CD14-positive monocyte (primary cell): ENCODE data around the gene TOR1AIP1. TPM values are rescaled to one million over a fixed set of nuclear protein-coding genes. Genes with fewer than 3 reads are reported as not detected.
A peak's percentile ranks its signal among the peaks of the same experiment; 100 is the strongest.

ENCODE experiments used
- DNase-seq, 3 donors: peaks; one replicate each; pipeline ENCODE4 v3.0.0-alpha.2; 2011 to 2022
- H2AFZ ChIP-seq: 2 replicates; pipeline ENCODE4 v1.6.0; 2012; ENCODE audit warnings: mild to moderate bottlenecking, low read depth, low read length, inconsistent platforms; ENCODE audit not compliant: insufficient read depth, poor library complexity, severe bottlenecking
- H3K27ac ChIP-seq, 2 donors: 1 replicate in 1 of 2; 2 replicates in 1 of 2; pipeline ENCODE4 v1.5.1; 2012 to 2013; ENCODE audit warnings: low read length in 2 of 2, control low read depth in 1 of 2, inconsistent platforms in 1 of 2, low read depth in 1 of 2, mild to moderate bottlenecking in 1 of 2
- H3K27me3 ChIP-seq, 2 donors: one replicate each; pipeline versions ENCODE4 v1.6.0 to v1.6.1; 2011 to 2013; ENCODE audit warnings: low read length in 2 of 2; ENCODE audit not compliant: control insufficient read depth in 2 of 2, insufficient read depth in 2 of 2
- H3K36me3 ChIP-seq, 2 donors: replicated peaks in 1 of 2; 1 replicate in 1 of 2; 2 replicates in 1 of 2; pipeline versions ENCODE4 v1.5.1 to v1.6.1; 2012 to 2013; ENCODE audit warnings: low read length in 2 of 2, control low read depth in 1 of 2, inconsistent platforms in 1 of 2, mild to moderate bottlenecking in 1 of 2; ENCODE audit not compliant: insufficient read depth in 2 of 2, control insufficient read depth in 1 of 2
- H3K4me1 ChIP-seq, 2 donors: 1 replicate in 1 of 2; 2 replicates in 1 of 2; pipeline versions ENCODE4 v1.5.1 to v1.6.1; 2012 to 2013; ENCODE audit warnings: low read length in 2 of 2, control low read depth in 1 of 2, inconsistent platforms in 1 of 2, mild to moderate bottlenecking in 1 of 2, moderate library complexity in 1 of 2; ENCODE audit not compliant: insufficient read depth in 2 of 2, control insufficient read depth in 1 of 2
- H3K4me2 ChIP-seq: replicated peaks from 2 replicates; pipeline ENCODE3; 2012; ENCODE audit warnings: low read length, moderate library complexity, mild to moderate bottlenecking; ENCODE audit not compliant: poor library complexity, severe bottlenecking; ENCODE audit errors: extremely low read depth
- H3K4me3 ChIP-seq, 3 experiments: fragments of 200-600 bp in 1 of 3; sonication (generic) in 1 of 3; replicated peaks in 1 of 3; 1 replicate in 2 of 3; 2 replicates in 1 of 3; pipeline ENCODE4 v1.5.1; 2011 to 2013; ENCODE audit warnings: low read length in 3 of 3, mild to moderate bottlenecking in 3 of 3, control low read depth in 2 of 3, low read depth in 2 of 3, inconsistent platforms in 1 of 3, moderate library complexity in 1 of 3
- H3K79me2 ChIP-seq: 2 replicates; pipeline ENCODE4 v1.6.0; 2012; ENCODE audit warnings: mild to moderate bottlenecking, control low read depth, inconsistent platforms, low read length, moderate library complexity; ENCODE audit not compliant: insufficient read depth
- H3K9ac ChIP-seq: 2 replicates; pipeline ENCODE4 v1.6.0; 2017; ENCODE audit warnings: low read length, mild to moderate bottlenecking; ENCODE audit not compliant: insufficient read depth, poor library complexity, severe bottlenecking
- H3K9me3 ChIP-seq, 2 donors: replicated peaks in 1 of 2; 1 replicate in 1 of 2; 2 replicates in 1 of 2; pipeline versions ENCODE4 v1.5.1 to v1.6.1; 2012 to 2013; ENCODE audit warnings: low read length in 2 of 2, control low read depth in 1 of 2; ENCODE audit not compliant: control insufficient read depth in 1 of 2, insufficient read depth in 1 of 2
- H4K20me1 ChIP-seq: 2 replicates; pipeline ENCODE4 v1.6.0; 2012; ENCODE audit warnings: mild to moderate bottlenecking, low read length, control low read depth, moderate library complexity; ENCODE audit not compliant: insufficient read depth
- H3K27ac Mint-ChIP-seq, 7 donors: one replicate each; pipeline ENCODE4 v1.8.0; 2020; ENCODE audit warnings: mild to moderate bottlenecking in 7 of 7, mixed read lengths in 7 of 7, moderate library complexity in 6 of 7, inconsistent platforms in 2 of 7
- H3K27me3 Mint-ChIP-seq, 3 donors: one replicate each; pipeline ENCODE4 v1.8.0; 2021 to 2022; ENCODE audit warnings: low read depth in 3 of 3, mild to moderate bottlenecking in 3 of 3, mixed read lengths in 3 of 3, moderate library complexity in 3 of 3, inconsistent platforms in 1 of 3
- H3K36me3 Mint-ChIP-seq, 2 donors: one replicate each; pipeline ENCODE4 v1.8.0; 2020; ENCODE audit warnings: mixed read lengths in 2 of 2, inconsistent platforms in 1 of 2, mild to moderate bottlenecking in 1 of 2
- H3K4me1 Mint-ChIP-seq: one replicate; pipeline ENCODE4 v1.8.0; 2020; ENCODE audit warnings: mild to moderate bottlenecking, mixed read lengths
- H3K4me3 Mint-ChIP-seq, 2 donors: one replicate each; pipeline ENCODE4 v1.8.0; 2020; ENCODE audit warnings: mild to moderate bottlenecking in 2 of 2, mixed read lengths in 2 of 2, moderate library complexity in 1 of 2
- H3K9me3 Mint-ChIP-seq, 7 donors: one replicate each; pipeline ENCODE4 v1.8.0; 2020 to 2022; ENCODE audit warnings: mixed read lengths in 7 of 7, mild to moderate bottlenecking in 6 of 7, moderate library complexity in 6 of 7, inconsistent platforms in 2 of 7
- WGBS: methylation state at CpG from one replicate; pipeline ENCODE4 v1.1.5; 2013; ENCODE audit warnings: missing lambda C conversion rate; ENCODE audit not compliant: insufficient coverage; 5-methylcytosine and 5-hydroxymethylcytosine counted together
- intact Hi-C, 2 donors: fragments of 100-400 bp; cut with micrococcal nuclease; formaldehyde crosslinking; loops; one replicate each; pipeline versions ENCODE4 v1.15.0 to v1.15.1; 2023
- polyA plus RNA-seq, 3 donors: library from polyadenylated mRNA; depleted of rRNA in 1 of 3; unstranded in 2 of 3; stranded (reverse) in 1 of 3; fragments of 300-500 nt in 2 of 3; fragments of >200 nt in 1 of 3; fragmentation: Illumina TruSeq in 2 of 3; gene quantifications; 1 replicate in 2 of 3; 2 replicates in 1 of 3; pipeline ENCODE4 v1.2.3, GENCODE V29; 2012 to 2021
- TF ChIP-seq, protein P1 (sequence below): fragments of 200-600 bp; IDR thresholded peaks from one replicate; pipeline ENCODE4 v1.8.0; 2022; ENCODE audit warnings: antibody characterized with exemption, mild to moderate bottlenecking

The TOR1AIP1 gene
- polyA plus RNA-seq, 3 donors: 18.8 to 114 (median 77.5) TPM

DNA sequence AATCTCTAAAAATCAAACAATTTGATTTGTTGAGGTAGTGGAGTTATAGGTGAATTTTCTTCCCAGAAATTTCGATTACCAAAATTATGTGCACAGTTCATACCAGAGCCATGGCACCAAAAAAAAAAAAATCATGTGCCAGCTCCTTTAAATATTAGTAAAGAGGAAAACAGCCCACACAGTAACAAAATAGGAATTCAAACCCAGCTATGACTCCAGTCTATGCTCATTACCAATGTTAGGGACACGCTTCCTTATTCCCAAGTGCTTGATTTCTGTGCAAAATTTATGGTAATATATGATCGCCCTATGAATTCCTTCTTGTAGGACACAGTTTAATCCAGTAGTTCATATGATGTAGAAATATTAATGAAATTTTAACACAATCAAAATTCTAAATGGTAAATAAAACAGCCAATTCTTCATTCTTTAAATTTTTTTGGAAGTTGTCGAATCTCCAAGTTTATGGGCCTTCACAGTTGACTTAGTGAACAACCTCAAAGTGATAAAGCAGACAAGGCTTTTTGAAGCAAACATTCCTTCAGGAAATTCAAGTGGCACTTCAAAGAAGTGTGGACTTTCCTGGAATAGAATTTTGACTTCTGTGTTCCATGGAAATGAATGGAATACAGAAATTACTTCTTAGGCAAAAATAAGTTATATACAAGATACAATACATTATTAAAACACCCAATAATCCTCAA, 6.3 kb upstream of the TOR1AIP1 start:
- TF ChIP-seq, protein P1, sequence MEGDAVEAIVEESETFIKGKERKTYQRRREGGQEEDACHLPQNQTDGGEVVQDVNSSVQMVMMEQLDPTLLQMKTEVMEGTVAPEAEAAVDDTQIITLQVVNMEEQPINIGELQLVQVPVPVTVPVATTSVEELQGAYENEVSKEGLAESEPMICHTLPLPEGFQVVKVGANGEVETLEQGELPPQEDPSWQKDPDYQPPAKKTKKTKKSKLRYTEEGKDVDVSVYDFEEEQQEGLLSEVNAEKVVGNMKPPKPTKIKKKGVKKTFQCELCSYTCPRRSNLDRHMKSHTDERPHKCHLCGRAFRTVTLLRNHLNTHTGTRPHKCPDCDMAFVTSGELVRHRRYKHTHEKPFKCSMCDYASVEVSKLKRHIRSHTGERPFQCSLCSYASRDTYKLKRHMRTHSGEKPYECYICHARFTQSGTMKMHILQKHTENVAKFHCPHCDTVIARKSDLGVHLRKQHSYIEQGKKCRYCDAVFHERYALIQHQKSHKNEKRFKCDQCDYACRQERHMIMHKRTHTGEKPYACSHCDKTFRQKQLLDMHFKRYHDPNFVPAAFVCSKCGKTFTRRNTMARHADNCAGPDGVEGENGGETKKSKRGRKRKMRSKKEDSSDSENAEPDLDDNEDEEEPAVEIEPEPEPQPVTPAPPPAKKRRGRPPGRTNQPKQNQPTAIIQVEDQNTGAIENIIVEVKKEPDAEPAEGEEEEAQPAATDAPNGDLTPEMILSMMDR: no peak
- no peak overlapping the region for H3K4me3 Mint-ChIP-seq

GRCh38 chr1:179876300-179876715, 5.8 kb upstream of the TOR1AIP1 start:
- intact Hi-C loops: no loop called here
- H3K9me3 ChIP-seq: no peaks in the 10 kb centered on the region
- 35% methylated on average over 3 of the region's 3 CpGs for WGBS
- Mint-ChIP-seq H3K27ac (peak overlapping the region in 6 of 7 donors; percentile 55 to 94 (median 74)), H3K27me3 (no peaks in the 10 kb centered on the region), H3K9me3 (no peaks in the 10 kb centered on the region), H3K4me3 (peak overlapping the region; percentile 27 to 90), H3K36me3 (peaks cover 24 to 31% of the 10 kb centered on the region in 2 donors), H3K4me1 (peaks cover 30% of the 10 kb centered on the region)
- peaks cover 75% of the 10 kb centered on the region for H3K79me2 ChIP-seq
- peak in 2 of 3 donors; percentile 66 to 70 for DNase-seq
- H3K27me3 ChIP-seq: no peaks in the 10 kb centered on the region
- H3K4me2 ChIP-seq: peak overlapping the region; percentile 83
- peaks cover 0 to 24% of the 10 kb centered on the region in 2 donors for H3K36me3 ChIP-seq
- H4K20me1 ChIP-seq: peaks cover 43% of the 10 kb centered on the region
- TF ChIP-seq, protein P1: no peak
- peak overlapping the region in 1 of 3 experiments; percentile 96 for H3K4me3 ChIP-seq
- H3K4me1 ChIP-seq: peaks cover 23 to 28% of the 10 kb centered on the region in 2 donors
- peak overlapping the region in 1 of 2 donors; percentile 86 for H3K27ac ChIP-seq
- no peak overlapping the region for H2AFZ ChIP-seq
- no peak overlapping the region for H3K9ac ChIP-seq

More for the DNA sequence above, 6.3 kb upstream of the TOR1AIP1 start:
- no peaks in the 10 kb centered on the region for H3K9me3 Mint-ChIP-seq
- peaks cover 77% of the 10 kb centered on the region for H3K79me2 ChIP-seq
- H3K4me3 ChIP-seq: peak overlapping the region in 1 of 3 experiments; percentile 96
- no peaks in the 10 kb centered on the region for H3K27me3 Mint-ChIP-seq
- H3K27me3 ChIP-seq: no peaks in the 10 kb centered on the region
- peaks cover 0 to 25% of the 10 kb centered on the region in 2 donors for H3K36me3 ChIP-seq
- peaks cover 21 to 25% of the 10 kb centered on the region in 2 donors for H3K4me1 ChIP-seq
- peaks cover 30% of the 10 kb centered on the region for H3K4me1 Mint-ChIP-seq
- H3K4me2 ChIP-seq: peak overlapping the region; percentile 83
- H3K27ac ChIP-seq: peak overlapping the region in 1 of 2 donors; percentile 86
- H4K20me1 ChIP-seq: peaks cover 43% of the 10 kb centered on the region
- 100% methylated on average over 1 of the region's 4 CpGs for WGBS
- no peak overlapping the region for H2AFZ ChIP-seq
- H3K36me3 Mint-ChIP-seq: peaks cover 24 to 31% of the 10 kb centered on the region in 2 donors
- H3K9ac ChIP-seq: no peak overlapping the region
- DNase-seq: no peak
- no peak overlapping the region for H3K27ac Mint-ChIP-seq
- intact Hi-C loops: no loop called here
- H3K9me3 ChIP-seq: no peaks in the 10 kb centered on the region
